GM12878 (cell line): ENCODE measurements around the gene SCGB3A1. TPM values are rescaled to one million over a fixed set of nuclear protein-coding genes. Genes with fewer than 3 reads are reported as not detected.

ENCODE experiments used
- ATAC-seq: fragments of 200-7000 bp; cut with Tn5 transposase; 3 replicates; pipeline ENCODE4 v1.9.1; 2020; ENCODE audit warnings: mild to moderate bottlenecking, moderate library complexity
- BruUV-seq: library from RNA; stranded (reverse); fragments of 400-500 nt; replicated peaks from 2 replicates; lab custom pipeline; 2021; lab: Mats Ljungman, UMichigan
- CTCF ChIA-PET: fragments of 300-600 bp; sonication (Branson Sonifier 250); formaldehyde crosslinking; extraction: SDS; loops from one replicate; lab custom pipeline; 2021; ENCODE audit warnings: inconsistent platforms; lab: Yijun Ruan, JAX
- POLR2A ChIA-PET: fragments of 350-600 bp; formaldehyde crosslinking; extraction: SDS; loops from one replicate; lab custom pipeline; 2021; ENCODE audit warnings: inconsistent platforms; lab: Charles Lee
- RAD21 ChIA-PET: fragments of 300-600 bp; sonication (Branson Sonifier 250); formaldehyde crosslinking; loops from one replicate; lab custom pipeline; 2023; ENCODE audit warnings: antibody characterized with exemption; ENCODE audit not compliant: unreplicated experiment; lab: Charles Lee
- SMC1A ChIA-PET: fragments of 300-600 bp; sonication (Branson Sonifier 250); formaldehyde crosslinking; loops from one replicate; lab custom pipeline; 2023; ENCODE audit not compliant: unreplicated experiment, uncharacterized antibody; lab: Charles Lee
- DNase-seq: peaks from one replicate; pipeline ENCODE4 v3.0.0-alpha.2; 2011; ENCODE audit warnings: low read depth, low spot score
- FAIRE-seq: peaks from 3 replicates; lab custom pipeline; 2011; peaks lifted over from hg19 to GRCh38; lab: Jason Lieb, UNC
- H2AFZ ChIP-seq: 2 replicates; pipeline ENCODE4 v1.6.0; 2011; ENCODE audit warnings: low read depth, low read length, control low read depth; ENCODE audit not compliant: control insufficient read depth
- H3K27ac ChIP-seq: 2 replicates; pipeline ENCODE4 v1.5.1; 2011; ENCODE audit warnings: control low read depth; ENCODE audit not compliant: control insufficient read depth, insufficient read depth
- H3K27me3 ChIP-seq, 2 experiments: replicated peaks in 1 of 2; 2 replicates each; pipeline versions ENCODE4 v1.6.0 to v1.6.1; 2011; ENCODE audit warnings: low read length in 1 of 2; ENCODE audit not compliant: control insufficient read depth in 2 of 2, insufficient read depth in 2 of 2
- H3K36me3 ChIP-seq, 2 experiments: 2 replicates each; pipeline ENCODE4 v1.5.1; 2011; ENCODE audit warnings: low read length in 1 of 2; ENCODE audit not compliant: control insufficient read depth in 2 of 2, insufficient read depth in 2 of 2
- H3K4me1 ChIP-seq: 2 replicates; pipeline ENCODE4 v1.6.1; 2011; ENCODE audit warnings: mild to moderate bottlenecking, low read length, moderate library complexity, mixed read lengths; ENCODE audit not compliant: control insufficient read depth, insufficient read depth
- H3K4me2 ChIP-seq: 2 replicates; pipeline ENCODE4 v1.6.0; 2011; ENCODE audit warnings: control low read depth; ENCODE audit not compliant: control insufficient read depth, insufficient read depth
- H3K4me3 ChIP-seq: fragments of 200-600 bp; sonication (generic); 2 replicates; pipeline ENCODE4 v1.5.1; 2016
- H3K79me2 ChIP-seq: 2 replicates; pipeline ENCODE4 v1.6.0; 2011; ENCODE audit warnings: low read length; ENCODE audit not compliant: control insufficient read depth, insufficient read depth
- H3K9ac ChIP-seq: 2 replicates; pipeline ENCODE4 v1.8.0; 2011; ENCODE audit warnings: low read length, control low read depth, mixed read lengths; ENCODE audit not compliant: control insufficient read depth, insufficient read depth
- H3K9me3 ChIP-seq: replicated peaks from 3 replicates; pipeline ENCODE4 v1.5.1; 2011; ENCODE audit warnings: mild to moderate bottlenecking, low read length; ENCODE audit not compliant: control insufficient read depth, insufficient read depth
- H4K20me1 ChIP-seq: 2 replicates; pipeline ENCODE4 v1.6.0; 2011; ENCODE audit not compliant: control insufficient read depth, insufficient read depth
- CBFB ChIP-seq: IDR thresholded peaks from 2 replicates; pipeline ENCODE4 v1.6.1; 2016; ENCODE audit warnings: antibody characterized with exemption, low read depth
- NFXL1 ChIP-seq: fragments of 450-650 bp; IDR thresholded peaks from 2 replicates; pipeline ENCODE4 v1.6.1; 2017; ENCODE audit warnings: antibody characterized with exemption, mild to moderate bottlenecking, borderline replicate concordance
- NRF1 ChIP-seq: conservative IDR thresholded peaks from 2 replicates; pipeline ENCODE4 v1.6.1; 2011; ENCODE audit warnings: mild to moderate bottlenecking, low read depth, low read length, improper control_type of control experiment
- PAX5 ChIP-seq: IDR thresholded peaks from 2 replicates; pipeline ENCODE4 v1.6.1; 2011; ENCODE audit warnings: low read depth, low read length, borderline replicate concordance
- RAD51 ChIP-seq: fragments of 450-650 bp; IDR thresholded peaks from 2 replicates; pipeline ENCODE4 v1.6.1; 2016; ENCODE audit warnings: moderate library complexity, mild to moderate bottlenecking, inconsistent platforms
- SUZ12 ChIP-seq: fragments of 200-600 bp; sonication (generic); IDR thresholded peaks from one replicate; pipeline ENCODE4 v1.6.1; 2018; ENCODE audit warnings: antibody characterized with exemption, mild to moderate bottlenecking; ENCODE audit not compliant: unreplicated experiment
- WRNIP1 ChIP-seq: IDR thresholded peaks from 2 replicates; pipeline ENCODE4 v1.6.1; 2011; ENCODE audit warnings: low read depth, low read length, improper control_type of control experiment, borderline replicate concordance
- ZBTB11 ChIP-seq: fragments of 450-650 bp; formaldehyde crosslinking; IDR thresholded peaks from 2 replicates; pipeline ENCODE4 v1.5.0; 2022; ENCODE audit warnings: mild to moderate bottlenecking, missing genetic modification characterization
- ZNF217 ChIP-seq: fragments of 450-650 bp; IDR thresholded peaks from 2 replicates; pipeline ENCODE4 v1.6.1; 2017; ENCODE audit warnings: antibody characterized with exemption, mild to moderate bottlenecking
- WGBS: methylation state at CpG from one replicate; pipeline ENCODE4 v1.1.6; 2016; ENCODE audit warnings: low lambda C conversion rate; ENCODE audit not compliant: insufficient replicate concordance, insufficient coverage; ENCODE audit errors: missing lambda C conversion rate; 5-methylcytosine and 5-hydroxymethylcytosine counted together
- in situ Hi-C: fragments of 300-500 bp; cut with MboI; formaldehyde crosslinking; loops from 9 replicates; pipeline ENCODE4 v1.14.3; 2018; ENCODE audit warnings: mixed read lengths
- intact Hi-C: fragments of 100-400 bp; cut with micrococcal nuclease; formaldehyde crosslinking; loops from one replicate; pipeline ENCODE4 v1.14.2; 2022; ENCODE audit not compliant: unreplicated experiment
- polyA plus RNA-seq, 11 experiments: library from polyadenylated mRNA; depleted of rRNA in 4 of 11; unstranded in 6 of 11; stranded (reverse) in 5 of 11; fragments of >200 nt; fragmentation: Nextera tagmentation in 4 of 11; fragmentation: Illumina TruSeq in 1 of 11; extraction: Ambion mirVana in 4 of 11; extraction: Trizol in 1 of 11; gene quantifications; 1 replicate in 1 of 11; 2 replicates in 10 of 11; pipeline versions ENCODE4 v1.2.1 to v1.2.3, GENCODE V29; 2011 to 2016; ENCODE audit warnings: inconsistent platforms in 2 of 11, missing spikeins in 2 of 11, low read depth in 1 of 11
- total RNA-seq, 4 experiments: library from RNA; depleted of rRNA in 3 of 4; stranded (reverse); fragments of >200 nt in 3 of 4; fragmentation: Illumina TruSeq in 1 of 4; extraction: Trizol in 1 of 4; gene quantifications; 2 replicates each; pipeline versions ENCODE4 v1.2.1 to v1.2.3, GENCODE V29; 2013 to 2021
- TF ChIP-seq, protein P1 (sequence below): IDR thresholded peaks from 2 replicates; pipeline ENCODE4 v1.6.1; 2011; ENCODE audit warnings: borderline replicate concordance, low read depth, mild to moderate bottlenecking, moderate library complexity, low read length; ENCODE audit not compliant: insufficient read depth, poor library complexity, severe bottlenecking
- TF ChIP-seq, protein P2 (sequence below): fragments of 450-650 bp; formaldehyde crosslinking; IDR thresholded peaks from 2 replicates; pipeline ENCODE4 v1.4.0; 2022; ENCODE audit warnings: mild to moderate bottlenecking, moderate library complexity

SCGB3A1 gene
- total and polyA plus RNA-seq, 10 of the 15 experiments (the other 5 are each of a cell fraction or from before 2014, with no cell fraction given): 0.46 TPM; not detected in 9

DNA sequence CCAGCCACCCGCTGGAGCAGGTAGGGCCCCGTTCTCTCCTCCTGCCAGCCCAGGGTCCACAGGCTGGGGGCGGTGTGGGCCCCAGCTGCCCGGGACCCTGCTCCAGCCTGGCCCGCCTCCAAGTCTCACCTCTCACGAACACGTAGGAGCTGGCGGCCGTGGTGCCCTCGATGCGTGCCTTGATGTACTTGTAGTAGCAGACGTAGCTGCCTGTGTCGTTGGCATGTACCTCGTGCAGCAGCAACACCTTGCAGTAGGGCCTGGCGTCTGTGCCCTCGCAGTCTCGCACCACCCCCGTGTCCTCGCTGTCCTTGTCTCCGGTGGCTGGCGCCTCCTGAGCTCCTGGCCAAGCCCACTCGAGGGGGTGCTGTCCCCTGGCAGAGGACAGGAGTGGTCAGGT, 39.1 kb upstream of the SCGB3A1 start:
- H3K9ac ChIP-seq: no peak overlapping the region
- no peak overlapping the region for H3K27ac ChIP-seq
- 63% methylated on average over 21 of the region's 22 CpGs for WGBS
- H3K9me3 ChIP-seq: no peaks in the 10 kb centered on the region
- CTCF ChIA-PET: interaction anchor here (1.0 kb wide), 1 partner anchor 24 kb away, joined by 3 read pairs; no protein-coding TSS in a partner anchor
- DNase-seq (no peak), ATAC-seq (no peak)
- SMC1A ChIA-PET: no interaction called here
- H3K4me3 ChIP-seq: no peak overlapping the region
- POLR2A ChIA-PET: no interaction called here
- BruUV-seq: no TSS peak
- no peaks in the 10 kb centered on the region for H3K79me2 ChIP-seq
- no peaks in the 10 kb centered on the region for H3K36me3 ChIP-seq
- in situ Hi-C loops: no loop called here
- no peak overlapping the region for H3K4me2 ChIP-seq
- H4K20me1 ChIP-seq: no peaks in the 10 kb centered on the region
- H2AFZ ChIP-seq: no peak overlapping the region
- no peaks in the 10 kb centered on the region for H3K4me1 ChIP-seq
- RAD21 ChIA-PET: no interaction called here
- TF ChIP-seq ZNF217: no peak
- TF ChIP-seq ZBTB11 (CRISPR knock-in tag): no peak
- no peak for TF ChIP-seq SUZ12
- no peak for TF ChIP-seq PAX5
- no peak for TF ChIP-seq WRNIP1
- TF ChIP-seq, protein P1, sequence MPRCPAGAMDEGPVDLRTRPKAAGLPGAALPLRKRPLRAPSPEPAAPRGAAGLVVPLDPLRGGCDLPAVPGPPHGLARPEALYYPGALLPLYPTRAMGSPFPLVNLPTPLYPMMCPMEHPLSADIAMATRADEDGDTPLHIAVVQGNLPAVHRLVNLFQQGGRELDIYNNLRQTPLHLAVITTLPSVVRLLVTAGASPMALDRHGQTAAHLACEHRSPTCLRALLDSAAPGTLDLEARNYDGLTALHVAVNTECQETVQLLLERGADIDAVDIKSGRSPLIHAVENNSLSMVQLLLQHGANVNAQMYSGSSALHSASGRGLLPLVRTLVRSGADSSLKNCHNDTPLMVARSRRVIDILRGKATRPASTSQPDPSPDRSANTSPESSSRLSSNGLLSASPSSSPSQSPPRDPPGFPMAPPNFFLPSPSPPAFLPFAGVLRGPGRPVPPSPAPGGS: no peak
- TF ChIP-seq NRF1: no peak
- TF ChIP-seq RAD51: no peak
- TF ChIP-seq, protein P2, sequence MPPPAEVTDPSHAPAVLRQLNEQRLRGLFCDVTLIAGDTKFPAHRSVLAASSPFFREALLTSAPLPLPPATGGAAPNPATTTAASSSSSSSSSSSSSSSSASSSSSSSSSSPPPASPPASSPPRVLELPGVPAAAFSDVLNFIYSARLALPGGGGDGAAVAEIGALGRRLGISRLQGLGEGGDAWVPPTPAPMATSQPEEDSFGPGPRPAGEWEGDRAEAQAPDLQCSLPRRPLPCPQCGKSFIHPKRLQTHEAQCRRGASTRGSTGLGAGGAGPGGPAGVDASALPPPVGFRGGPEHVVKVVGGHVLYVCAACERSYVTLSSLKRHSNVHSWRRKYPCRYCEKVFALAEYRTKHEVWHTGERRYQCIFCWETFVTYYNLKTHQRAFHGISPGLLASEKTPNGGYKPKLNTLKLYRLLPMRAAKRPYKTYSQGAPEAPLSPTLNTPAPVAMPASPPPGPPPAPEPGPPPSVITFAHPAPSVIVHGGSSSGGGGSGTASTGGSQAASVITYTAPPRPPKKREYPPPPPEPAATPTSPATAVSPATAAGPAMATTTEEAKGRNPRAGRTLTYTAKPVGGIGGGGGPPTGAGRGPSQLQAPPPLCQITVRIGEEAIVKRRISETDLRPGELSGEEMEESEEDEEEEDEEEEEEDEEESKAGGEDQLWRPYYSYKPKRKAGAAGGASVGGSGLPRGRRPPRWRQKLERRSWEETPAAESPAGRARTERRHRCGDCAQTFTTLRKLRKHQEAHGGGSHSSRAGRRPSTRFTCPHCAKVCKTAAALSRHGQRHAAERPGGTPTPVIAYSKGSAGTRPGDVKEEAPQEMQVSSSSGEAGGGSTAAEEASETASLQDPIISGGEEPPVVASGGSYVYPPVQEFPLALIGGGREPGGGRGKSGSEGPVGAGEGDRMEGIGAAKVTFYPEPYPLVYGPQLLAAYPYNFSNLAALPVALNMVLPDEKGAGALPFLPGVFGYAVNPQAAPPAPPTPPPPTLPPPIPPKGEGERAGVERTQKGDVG (CRISPR knock-in tag): no peak
- TF ChIP-seq CBFB: no peak
- no peak for TF ChIP-seq NFXL1
- TF ChIP-seq, all 136 proteins: peak for 0
- no peak for FAIRE-seq
- intact Hi-C loops: no loop called here
- H3K27me3 ChIP-seq: no peaks in the 10 kb centered on the region; a peak in 2 of 4 replicates
